HG02798 (cell line): Measurements from ENCODE around the gene YAF2.
"Not testable (repeated sequence)": the region's sequence is repeated elsewhere in the genome, so short reads cannot be mapped to it uniquely, and the experiment has no call there.

Experiments used
- ATAC-seq: cut with Tn5 transposase; IDR thresholded peaks from one replicate; pipeline ENCODE4 v1.9.1; 2021; ENCODE audit warnings: mild to moderate bottlenecking; ENCODE audit not compliant: unreplicated experiment, poor library complexity

Gene YAF2

GRCh38 chr12:42204362-42204761 lies 33.7 kb downstream of the YAF2 start:
- no peak for ATAC-seq

DNA sequence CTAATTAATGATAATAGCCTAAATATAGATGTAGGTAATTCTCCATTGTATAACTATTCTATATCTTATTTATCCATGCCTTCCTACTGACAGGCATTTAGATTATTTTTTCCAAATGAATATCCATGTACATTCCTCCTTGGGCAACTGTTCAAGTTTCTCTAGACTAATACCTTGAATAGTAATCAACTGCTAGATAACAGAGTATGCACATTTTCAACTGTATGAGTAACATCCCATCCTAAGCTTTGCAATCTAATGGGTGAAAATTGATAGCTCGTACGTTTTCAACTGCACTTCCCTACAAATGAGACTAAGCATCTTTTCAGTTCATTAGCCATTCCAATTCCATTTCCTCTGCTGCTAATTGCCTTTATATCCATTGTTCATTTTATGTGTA lies 37.0 kb downstream of the YAF2 start:
- no peak for ATAC-seq

DNA sequence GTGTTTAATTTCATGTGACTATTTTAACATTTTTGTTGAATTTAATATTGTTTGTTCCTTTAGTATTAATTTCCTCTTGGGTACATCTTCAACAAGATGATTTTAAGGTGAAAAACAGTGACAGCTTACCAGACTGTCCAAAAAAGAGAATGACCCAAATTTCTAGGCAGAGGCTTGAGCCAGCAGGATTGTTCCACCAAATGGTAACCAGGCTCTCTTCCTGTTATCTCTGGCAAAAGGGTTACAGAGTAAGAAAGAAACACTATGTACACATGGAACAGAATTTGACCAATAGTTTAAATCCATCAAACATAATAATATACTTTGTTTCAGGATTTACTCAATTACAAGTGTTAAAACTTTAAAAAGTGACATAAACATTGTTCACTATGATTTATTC lies 39.0 kb downstream of the YAF2 start:
- no peak for ATAC-seq

DNA sequence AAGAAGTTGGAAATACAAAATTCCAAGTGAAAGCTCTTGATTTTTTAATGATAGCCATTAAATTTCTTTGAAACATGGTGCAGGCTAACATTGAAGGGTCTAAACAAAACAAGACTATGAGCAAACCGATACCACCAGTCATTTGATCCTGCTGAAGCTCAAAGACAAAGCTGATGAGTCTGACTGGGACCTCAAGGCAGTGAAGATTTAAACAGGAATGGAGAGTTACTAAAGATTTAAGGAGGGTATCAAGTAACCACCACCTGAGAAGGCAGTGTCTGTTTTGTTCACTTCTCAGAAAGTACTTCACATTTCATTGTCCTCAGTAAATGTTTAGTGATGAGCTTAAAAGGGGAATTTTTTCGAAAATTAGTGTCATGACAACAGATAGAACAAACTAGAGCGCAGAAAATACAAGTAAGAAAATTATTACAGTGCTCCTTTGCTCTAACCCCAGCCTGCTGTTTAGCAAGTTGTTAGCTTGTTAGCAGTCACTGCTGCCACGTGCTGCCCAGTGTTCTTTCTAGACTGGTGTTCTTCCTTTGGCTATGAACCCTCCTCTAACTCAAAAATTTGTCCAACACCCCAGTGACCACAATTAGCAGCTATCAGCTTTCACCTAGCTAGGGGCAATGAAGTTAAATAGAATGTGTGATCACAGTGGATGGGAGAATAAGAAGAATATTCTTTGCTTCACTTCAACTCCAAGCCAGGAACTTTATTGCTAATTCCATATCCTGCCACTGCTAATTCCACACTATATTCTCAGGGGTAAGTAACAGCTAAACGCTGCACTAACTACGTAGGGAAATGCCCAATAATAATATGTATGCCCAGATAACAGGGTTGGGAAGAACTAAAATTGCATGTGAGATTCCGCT lies 41.1 kb downstream of the YAF2 start:
- no peak for ATAC-seq

DNA sequence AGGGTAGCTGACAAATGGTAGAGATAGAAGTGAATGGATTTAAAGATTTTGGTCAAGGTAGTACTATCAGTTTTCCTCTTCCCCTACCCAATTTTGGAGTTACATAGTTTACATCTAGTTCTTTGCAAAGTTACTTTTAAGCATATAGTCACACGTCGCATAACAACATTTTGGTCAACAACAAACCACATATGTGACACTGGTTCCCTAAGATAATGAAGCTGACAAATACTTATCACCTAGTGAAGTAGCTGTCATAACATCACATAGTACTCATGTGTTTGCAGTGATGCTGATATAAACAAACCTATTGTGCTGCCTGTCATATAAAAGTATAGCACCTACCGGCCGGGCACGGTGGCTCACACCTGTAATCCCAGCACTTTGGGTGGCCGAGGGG lies 45.4 kb downstream of the YAF2 start:
- ATAC-seq, result no peak

GRCh38 chr12:42192258-42192657 lies 45.8 kb downstream of the YAF2 start:
- no peak for ATAC-seq

GRCh38 chr12:42190376-42190775 lies 47.7 kb downstream of the YAF2 start:
- ATAC-seq, result no peak

DNA sequence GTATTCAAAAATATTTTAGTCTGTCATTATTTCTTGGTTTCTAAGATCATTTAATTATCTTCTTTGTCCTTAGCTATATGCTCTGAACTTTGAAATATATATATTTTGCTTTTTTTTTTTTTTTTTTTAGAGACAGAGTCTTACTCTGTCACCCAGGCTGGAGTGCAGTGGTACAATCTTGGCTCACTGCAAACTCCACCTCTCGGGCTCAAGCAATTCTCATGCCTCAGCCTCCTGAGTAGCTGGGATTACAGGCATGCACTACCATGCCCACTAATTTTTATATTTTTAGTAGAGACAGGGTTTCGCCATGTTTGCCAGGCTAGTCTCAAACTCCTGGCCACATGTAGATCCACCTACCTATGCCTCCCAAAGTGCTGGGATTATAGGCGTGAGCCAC lies 49.8 kb downstream of the YAF2 start:
- not testable (repeated sequence) for ATAC-seq

DNA sequence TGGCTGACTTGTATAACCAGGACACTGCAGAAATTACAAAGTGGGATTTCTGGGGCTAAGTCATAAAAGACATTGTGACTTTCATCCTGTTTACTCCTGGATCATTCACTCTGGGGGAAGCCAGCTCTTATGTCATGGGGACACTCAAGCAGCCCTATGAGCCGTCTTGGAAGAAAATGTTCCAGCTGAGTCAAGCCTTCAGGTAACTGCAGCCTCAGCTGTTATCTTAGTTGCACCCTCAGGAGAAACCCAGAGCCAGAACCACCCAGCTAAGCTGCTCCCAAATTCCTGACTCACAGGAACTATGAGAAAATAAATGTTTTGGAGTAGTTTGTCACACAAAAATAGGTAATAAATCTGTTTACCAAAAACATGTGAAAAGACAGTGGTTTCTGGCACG lies 50.2 kb downstream of the YAF2 start:
- no peak for ATAC-seq

DNA sequence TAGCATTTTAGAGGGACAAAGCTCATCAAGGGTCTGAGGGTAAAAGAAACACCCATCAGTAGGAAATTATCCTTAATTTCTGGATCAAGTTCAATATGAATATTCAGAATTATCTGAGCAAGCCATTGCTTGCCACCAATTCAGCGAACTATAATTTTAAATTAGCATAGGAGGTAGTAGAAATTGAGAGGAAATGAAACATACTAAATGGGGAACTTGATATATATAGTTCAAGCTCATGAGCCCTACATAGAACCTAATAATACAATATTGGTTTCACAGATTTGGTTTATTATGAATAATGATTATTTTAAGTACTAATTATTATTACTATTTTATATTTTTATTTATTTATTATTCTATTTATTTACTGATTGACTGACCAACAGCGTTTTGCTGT lies 51.3 kb downstream of the YAF2 start:
- ATAC-seq, result no peak

GRCh38 chr12:42182394-42182793 lies 55.7 kb downstream of the YAF2 start:
- ATAC-seq, result no peak

DNA sequence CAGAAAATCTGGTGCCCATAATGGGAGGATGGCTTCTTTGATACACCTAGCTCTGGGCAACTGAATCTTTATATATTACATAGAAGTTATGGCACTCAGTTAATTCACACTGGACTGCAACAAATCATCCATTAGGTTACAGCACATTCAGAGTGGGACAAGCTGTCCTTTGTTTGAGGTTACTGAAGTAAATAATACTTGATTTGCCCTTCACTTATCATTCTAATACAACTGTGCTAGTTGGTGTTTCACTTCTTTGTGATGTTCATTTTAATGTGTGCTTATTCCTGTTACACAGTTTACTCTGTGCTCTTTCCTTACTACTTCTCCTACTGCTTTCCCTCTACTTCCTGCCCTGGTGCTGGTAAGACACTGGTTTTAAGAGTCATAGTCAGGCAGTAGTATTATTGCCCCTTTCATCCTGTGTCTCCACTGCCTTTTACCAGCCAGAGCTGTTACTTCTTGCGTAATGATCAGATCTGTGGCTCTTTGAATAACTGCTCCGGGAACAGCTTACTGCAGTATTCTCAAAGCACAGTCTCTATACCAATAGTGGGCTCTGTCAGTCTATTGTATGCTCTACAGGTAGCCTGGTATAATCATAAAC lies 57.0 kb downstream of the YAF2 start:
- no peak for ATAC-seq

DNA sequence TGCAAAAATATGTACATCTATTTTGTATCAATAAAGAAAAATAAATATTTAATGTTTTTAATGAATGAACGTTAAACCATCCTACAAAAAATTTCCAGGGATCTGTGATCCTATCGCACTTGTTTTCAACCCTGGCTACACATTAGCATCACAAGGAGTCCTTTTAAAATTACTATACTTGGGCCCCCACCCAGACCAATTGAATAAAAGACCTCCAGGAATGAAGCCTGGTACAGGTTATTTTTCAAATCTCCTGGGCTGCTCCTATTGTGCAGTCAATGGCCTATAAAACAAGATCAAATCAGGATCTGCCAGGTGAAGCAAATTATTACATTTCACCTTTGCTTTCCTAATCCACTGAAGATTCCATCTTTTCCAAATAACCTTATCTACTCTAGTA lies 59.9 kb downstream of the YAF2 start:
- ATAC-seq, result no peak

DNA sequence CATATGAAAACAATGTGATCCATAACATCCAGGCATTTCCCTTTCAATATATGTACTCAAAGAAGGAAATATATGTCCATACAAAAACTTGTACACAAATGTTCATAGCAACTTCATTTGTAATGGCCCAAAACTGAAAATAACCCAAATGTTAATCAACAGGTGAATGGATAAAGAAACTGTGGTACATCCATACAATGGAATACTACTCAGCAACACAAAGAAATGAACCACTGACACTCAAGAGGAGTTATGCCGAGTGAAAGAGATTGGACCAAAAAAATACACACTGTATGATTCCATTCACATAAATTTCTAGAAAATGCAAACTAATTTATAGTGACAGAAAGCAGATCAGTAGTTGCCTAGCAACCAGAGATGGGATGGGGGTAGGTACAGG lies 63.1 kb downstream of the YAF2 start:
- no peak for ATAC-seq

- ATAC-seq, result no peak
Measured at GRCh38 chr12:42173961-42174521, 64.0 kb downstream of the YAF2 start.

GRCh38 chr12:42172441-42173210 lies 65.4 kb downstream of the YAF2 start:
- ATAC-seq, result no peak

DNA sequence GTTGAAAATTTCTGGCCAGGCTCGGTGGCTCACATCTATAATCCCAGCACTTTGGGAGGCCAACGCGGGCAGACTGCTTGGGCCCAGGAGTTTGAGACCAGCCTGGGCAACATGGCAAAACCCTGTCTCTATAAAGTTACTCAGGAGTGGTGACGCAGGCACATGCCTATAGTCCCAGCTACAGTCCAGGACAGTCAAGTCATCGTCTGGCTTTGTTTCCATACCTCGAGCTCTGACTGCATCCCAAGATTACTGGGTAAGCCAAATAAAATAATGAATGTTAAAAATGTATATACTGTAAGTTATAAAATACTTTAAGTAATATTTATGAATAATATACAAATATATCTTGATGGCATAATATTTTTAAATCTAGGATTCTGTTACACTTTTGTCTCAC lies 70.3 kb downstream of the YAF2 start:
- ATAC-seq, result no peak

DNA sequence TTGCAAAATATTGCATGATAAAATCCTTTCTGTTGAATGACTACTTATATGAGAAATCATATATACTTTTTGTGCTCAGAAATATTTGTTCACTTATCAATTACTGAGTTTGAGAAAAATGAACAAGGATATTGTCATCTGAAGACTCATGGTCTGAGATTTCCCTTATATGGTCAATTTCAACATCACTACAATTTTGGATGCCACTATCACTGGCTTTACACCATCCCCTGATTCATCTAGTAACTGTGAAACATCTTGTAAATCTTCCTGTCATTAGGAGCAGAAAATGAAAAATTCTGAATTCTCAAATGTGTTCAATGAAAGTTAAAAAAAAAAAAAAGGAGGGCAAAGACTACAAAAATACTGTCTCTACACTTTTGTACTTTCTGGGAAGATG lies 71.5 kb downstream of the YAF2 start:
- no peak for ATAC-seq

GRCh38 chr12:42163913-42164312 lies 74.1 kb downstream of the YAF2 start:
- no peak for ATAC-seq

DNA sequence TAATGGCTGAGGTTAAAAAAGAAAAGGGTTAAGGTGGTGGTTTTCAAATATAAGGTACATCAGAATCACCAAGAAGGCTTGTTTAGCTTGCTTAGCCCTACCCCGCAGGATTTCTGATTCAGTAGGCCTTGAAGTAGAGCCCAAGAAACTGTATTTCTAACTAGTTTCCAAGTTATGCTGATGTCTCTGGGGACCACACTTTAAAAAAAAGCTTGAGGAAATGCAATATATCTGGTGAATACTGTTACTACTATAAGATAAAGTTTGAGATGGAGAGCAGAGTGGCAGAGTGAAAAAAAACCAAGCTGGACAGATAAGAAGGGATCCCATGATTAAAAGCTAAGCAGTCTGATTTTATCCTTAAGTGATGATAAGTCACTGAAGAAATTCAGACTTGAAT lies 75.1 kb downstream of the YAF2 start:
- ATAC-seq, result no peak

DNA sequence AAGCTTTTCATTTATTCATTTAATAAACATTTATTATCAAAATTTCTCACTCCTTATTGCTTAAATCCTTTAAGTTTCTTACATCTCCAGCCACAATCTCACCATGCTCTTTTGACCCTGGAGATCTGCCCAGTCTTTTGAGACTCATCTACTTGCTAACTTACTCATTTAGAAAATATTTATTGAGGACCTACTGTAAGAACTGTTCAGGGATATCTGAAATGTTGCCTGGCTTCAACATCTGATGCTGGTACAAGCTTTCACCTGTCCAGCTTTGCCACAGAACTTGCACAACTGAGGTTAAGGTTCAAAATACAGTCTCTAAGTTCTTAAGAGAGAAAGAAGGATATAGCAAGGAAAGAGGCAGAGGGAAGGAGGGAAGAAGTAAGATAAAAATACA lies 75.9 kb downstream of the YAF2 start:
- ATAC-seq, result no peak
